B cell (primary cell): ENCODE measurements around the gene AGAP1.

Experiments used
- EZH2 ChIP-seq: IDR thresholded peaks from 2 replicates; pipeline ENCODE4 v1.6.1; 2012; ENCODE audit warnings: borderline replicate concordance, low read depth, mild to moderate bottlenecking, moderate library complexity, low read length; ENCODE audit not compliant: insufficient read depth, poor library complexity, severe bottlenecking
- TF ChIP-seq, protein P1 (sequence below): fragments of 200-600 bp; IDR thresholded peaks from one replicate; pipeline ENCODE4 v1.8.0; 2022; ENCODE audit warnings: antibody characterized with exemption, mild to moderate bottlenecking

DNA sequence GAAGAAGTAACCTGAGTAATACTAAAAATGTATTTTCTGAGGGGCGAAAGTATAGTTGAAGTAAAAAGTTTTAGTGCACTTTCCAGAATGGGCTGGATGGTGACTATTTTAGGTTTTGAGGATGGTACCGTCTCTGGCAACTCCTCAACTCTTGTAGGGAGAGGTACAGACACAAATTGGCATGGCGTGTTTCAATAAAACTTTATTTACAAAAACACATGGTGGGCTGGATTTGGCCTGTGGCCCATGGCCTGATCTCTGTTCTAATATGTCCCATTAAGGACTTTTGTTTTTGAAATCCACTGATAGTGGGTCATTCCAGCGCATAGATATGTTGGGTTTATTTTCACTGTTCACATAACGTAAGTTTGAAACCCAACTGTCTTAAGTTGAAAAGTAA, 132.8 kb downstream of the AGAP1 start:
- no peak for TF ChIP-seq EZH2
- TF ChIP-seq, protein P1, sequence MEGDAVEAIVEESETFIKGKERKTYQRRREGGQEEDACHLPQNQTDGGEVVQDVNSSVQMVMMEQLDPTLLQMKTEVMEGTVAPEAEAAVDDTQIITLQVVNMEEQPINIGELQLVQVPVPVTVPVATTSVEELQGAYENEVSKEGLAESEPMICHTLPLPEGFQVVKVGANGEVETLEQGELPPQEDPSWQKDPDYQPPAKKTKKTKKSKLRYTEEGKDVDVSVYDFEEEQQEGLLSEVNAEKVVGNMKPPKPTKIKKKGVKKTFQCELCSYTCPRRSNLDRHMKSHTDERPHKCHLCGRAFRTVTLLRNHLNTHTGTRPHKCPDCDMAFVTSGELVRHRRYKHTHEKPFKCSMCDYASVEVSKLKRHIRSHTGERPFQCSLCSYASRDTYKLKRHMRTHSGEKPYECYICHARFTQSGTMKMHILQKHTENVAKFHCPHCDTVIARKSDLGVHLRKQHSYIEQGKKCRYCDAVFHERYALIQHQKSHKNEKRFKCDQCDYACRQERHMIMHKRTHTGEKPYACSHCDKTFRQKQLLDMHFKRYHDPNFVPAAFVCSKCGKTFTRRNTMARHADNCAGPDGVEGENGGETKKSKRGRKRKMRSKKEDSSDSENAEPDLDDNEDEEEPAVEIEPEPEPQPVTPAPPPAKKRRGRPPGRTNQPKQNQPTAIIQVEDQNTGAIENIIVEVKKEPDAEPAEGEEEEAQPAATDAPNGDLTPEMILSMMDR = no peak
